Spleen (tissue), 7 donors: Measurements from ENCODE around the gene HK3.

Experiments used
- POLR2A ChIP-seq, 3 donors: fragments of 450-650 bp; IDR thresholded peaks; one replicate each; pipeline ENCODE4 v1.5.1; 2017; ENCODE audit warnings: antibody characterized with exemption in 3 of 3, mild to moderate bottlenecking in 1 of 3
- TF ChIP-seq, protein P1 (sequence below), 11 experiments: fragments of 200-600 bp in 7 of 11; fragments of 450-650 bp in 4 of 11; sonication (generic) in 4 of 11; IDR thresholded peaks in 8 of 11; conservative IDR thresholded peaks in 3 of 11; 1 replicate in 7 of 11; 2 replicates in 4 of 11; pipeline versions ENCODE4 v1.4.0 to v1.8.0; 2016 to 2021; ENCODE audit warnings: antibody characterized with exemption in 11 of 11, inconsistent platforms in 4 of 11, mild to moderate bottlenecking in 1 of 11
- donor health status: DM: no; HTN: no; CAD: no; lungs with moderate emphysema.
- donor health status: DM: no; HTN: no; CAD: no.
- donor health status: DM: no; HTN: no; CAD: no.

DNA sequence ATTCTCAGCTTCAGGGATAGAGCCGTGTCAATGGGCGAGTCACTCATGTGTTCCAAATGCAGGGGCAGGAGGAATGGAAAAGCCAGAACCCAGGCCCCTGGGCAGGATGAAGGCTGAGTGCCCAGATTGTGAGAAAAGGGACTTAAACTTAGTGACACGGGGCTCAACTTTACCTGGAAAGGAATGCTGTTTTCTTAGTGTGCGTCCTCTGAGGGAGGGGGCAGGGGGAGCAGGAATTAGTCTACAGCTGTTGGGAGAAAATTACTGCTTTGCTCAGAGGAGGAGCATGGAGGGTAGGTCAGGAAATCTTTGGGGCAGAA is 14.6 kb downstream of the HK3 start:
- TF ChIP-seq, protein P1, sequence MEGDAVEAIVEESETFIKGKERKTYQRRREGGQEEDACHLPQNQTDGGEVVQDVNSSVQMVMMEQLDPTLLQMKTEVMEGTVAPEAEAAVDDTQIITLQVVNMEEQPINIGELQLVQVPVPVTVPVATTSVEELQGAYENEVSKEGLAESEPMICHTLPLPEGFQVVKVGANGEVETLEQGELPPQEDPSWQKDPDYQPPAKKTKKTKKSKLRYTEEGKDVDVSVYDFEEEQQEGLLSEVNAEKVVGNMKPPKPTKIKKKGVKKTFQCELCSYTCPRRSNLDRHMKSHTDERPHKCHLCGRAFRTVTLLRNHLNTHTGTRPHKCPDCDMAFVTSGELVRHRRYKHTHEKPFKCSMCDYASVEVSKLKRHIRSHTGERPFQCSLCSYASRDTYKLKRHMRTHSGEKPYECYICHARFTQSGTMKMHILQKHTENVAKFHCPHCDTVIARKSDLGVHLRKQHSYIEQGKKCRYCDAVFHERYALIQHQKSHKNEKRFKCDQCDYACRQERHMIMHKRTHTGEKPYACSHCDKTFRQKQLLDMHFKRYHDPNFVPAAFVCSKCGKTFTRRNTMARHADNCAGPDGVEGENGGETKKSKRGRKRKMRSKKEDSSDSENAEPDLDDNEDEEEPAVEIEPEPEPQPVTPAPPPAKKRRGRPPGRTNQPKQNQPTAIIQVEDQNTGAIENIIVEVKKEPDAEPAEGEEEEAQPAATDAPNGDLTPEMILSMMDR (IDR thresholded peaks at IDR 0.05 in 8 of 11, conservative IDR thresholded peaks at IDR 0.05 in 3 of 11): no peak
- TF ChIP-seq POLR2A (IDR thresholded peaks at IDR 0.05): no peak
